Esophagus muscularis mucosa (tissue), 4 donors: ENCODE data around the gene CCDC77. TPM values are rescaled to one million over a fixed set of nuclear protein-coding genes. Genes with fewer than 3 reads are reported as not detected.

Experiments
- DNase-seq: peaks from one replicate; pipeline ENCODE4 v3.0.0-alpha.2; 2017; ENCODE audit errors: extremely low spot score
- H3K27ac ChIP-seq, 4 donors: fragments of 200-600 bp; sonication (generic); replicated peaks in 1 of 4; 1 replicate in 3 of 4; 2 replicates in 1 of 4; pipeline ENCODE4 v1.5.1; 2016 to 2019; ENCODE audit warnings: mild to moderate bottlenecking in 1 of 4
- H3K27me3 ChIP-seq, 4 donors: fragments of 200-600 bp; sonication (generic); one replicate each; pipeline versions ENCODE4 v1.5.1 to v1.6.0; 2016 to 2019
- H3K36me3 ChIP-seq, 4 donors: fragments of 200-600 bp; sonication (generic); one replicate each; pipeline ENCODE4 v1.5.1; 2016 to 2019
- H3K4me1 ChIP-seq, 4 donors: fragments of 200-600 bp; sonication (generic); one replicate each; pipeline ENCODE4 v1.5.1; 2016 to 2019
- H3K4me3 ChIP-seq, 4 donors: fragments of 200-600 bp; sonication (generic); 1 replicate in 2 of 4; 2 replicates in 2 of 4; pipeline ENCODE4 v1.5.1; 2016 to 2019; ENCODE audit warnings: mild to moderate bottlenecking in 4 of 4, moderate library complexity in 1 of 4
- H3K9me3 ChIP-seq, 4 donors: fragments of 200-600 bp; sonication (generic); 1 replicate in 3 of 4; 2 replicates in 1 of 4; pipeline ENCODE4 v1.5.1; 2016 to 2019
- EP300 ChIP-seq: sonication (generic); formaldehyde crosslinking; IDR thresholded peaks from one replicate; pipeline ENCODE4 v1.6.1; 2017; ENCODE audit warnings: antibody characterized with exemption
- POLR2A ChIP-seq: fragments of 450-650 bp; IDR thresholded peaks from one replicate; pipeline ENCODE4 v1.6.1; 2017; ENCODE audit warnings: antibody characterized with exemption, moderate library complexity, mild to moderate bottlenecking, low read depth
- POLR2AphosphoS5 ChIP-seq, 2 donors: sonication (generic); formaldehyde crosslinking; IDR thresholded peaks; one replicate each; pipeline ENCODE4 v1.6.1; 2017; ENCODE audit warnings: antibody characterized with exemption in 2 of 2
- WGBS: methylation state at CpG from one replicate; pipeline ENCODE4 v1.1.5; 2018; 5-methylcytosine and 5-hydroxymethylcytosine counted together
- intact Hi-C: fragments of 100-400 bp; cut with DNase I; formaldehyde crosslinking; loops from one replicate; pipeline ENCODE4 v1.15.1; 2023
- total RNA-seq, 4 donors: library from RNA; depleted of rRNA; stranded (reverse); fragments of >200 nt; gene quantifications; one replicate each; pipeline versions ENCODE4 v1.1.0 to v1.2.1, GENCODE V29; 2016
- TF ChIP-seq, protein P1 (sequence below), 3 experiments: fragments of 200-600 bp in 2 of 3; fragments of 450-650 bp in 1 of 3; sonication (generic) in 2 of 3; IDR thresholded peaks; one replicate each; pipeline ENCODE4 v1.5.1; 2017 to 2019; ENCODE audit warnings: antibody characterized with exemption in 3 of 3, mild to moderate bottlenecking in 2 of 3, moderate library complexity in 1 of 3

Gene CCDC77
- total RNA-seq, 4 donors from 2014 or later = 3.8 to 7.1 (median 5.0) TPM

DNA sequence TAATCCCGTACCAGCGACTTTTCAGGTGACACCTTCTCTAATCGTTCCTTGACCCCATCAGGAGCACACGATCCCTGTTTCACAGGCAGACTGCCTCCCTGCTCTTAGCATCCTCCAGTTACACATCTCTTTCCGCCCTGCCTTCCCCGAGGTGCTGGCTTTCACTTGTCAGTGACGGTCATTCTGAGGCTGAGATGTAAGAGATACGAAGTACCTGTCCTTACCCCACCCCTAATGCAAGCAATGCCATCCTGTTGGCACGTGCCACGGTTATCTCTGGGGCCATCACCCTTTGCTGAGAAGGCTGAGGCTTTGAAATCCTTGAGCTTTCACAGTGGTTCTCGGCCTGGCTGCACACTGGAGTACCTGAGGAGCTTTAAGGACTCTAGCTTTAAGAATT lies 82.7 kb downstream of the CCDC77 start:
- Histone ChIP-seq H3K27ac (no peak overlapping the region), H3K4me3 (no peak overlapping the region), H3K9me3 (peaks cover 0 to 6% (median 3%) of the 10 kb centered on the region in 4 donors), H3K36me3 (no peaks in the 10 kb centered on the region), H3K27me3 (peaks cover 0 to 9% (median 0%) of the 10 kb centered on the region in 4 donors), H3K4me1 (peaks cover 12 to 16% (median 14%) of the 10 kb centered on the region in 4 donors)
- WGBS = 83% methylated on average over 11 of the region's 11 CpGs
- intact Hi-C loops = no loop called here
- no peak for DNase-seq
- TF ChIP-seq POLR2A = no peak
- TF ChIP-seq, protein P1, sequence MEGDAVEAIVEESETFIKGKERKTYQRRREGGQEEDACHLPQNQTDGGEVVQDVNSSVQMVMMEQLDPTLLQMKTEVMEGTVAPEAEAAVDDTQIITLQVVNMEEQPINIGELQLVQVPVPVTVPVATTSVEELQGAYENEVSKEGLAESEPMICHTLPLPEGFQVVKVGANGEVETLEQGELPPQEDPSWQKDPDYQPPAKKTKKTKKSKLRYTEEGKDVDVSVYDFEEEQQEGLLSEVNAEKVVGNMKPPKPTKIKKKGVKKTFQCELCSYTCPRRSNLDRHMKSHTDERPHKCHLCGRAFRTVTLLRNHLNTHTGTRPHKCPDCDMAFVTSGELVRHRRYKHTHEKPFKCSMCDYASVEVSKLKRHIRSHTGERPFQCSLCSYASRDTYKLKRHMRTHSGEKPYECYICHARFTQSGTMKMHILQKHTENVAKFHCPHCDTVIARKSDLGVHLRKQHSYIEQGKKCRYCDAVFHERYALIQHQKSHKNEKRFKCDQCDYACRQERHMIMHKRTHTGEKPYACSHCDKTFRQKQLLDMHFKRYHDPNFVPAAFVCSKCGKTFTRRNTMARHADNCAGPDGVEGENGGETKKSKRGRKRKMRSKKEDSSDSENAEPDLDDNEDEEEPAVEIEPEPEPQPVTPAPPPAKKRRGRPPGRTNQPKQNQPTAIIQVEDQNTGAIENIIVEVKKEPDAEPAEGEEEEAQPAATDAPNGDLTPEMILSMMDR (IDR thresholded peaks at IDR 0.05) = no peak
- no peak for TF ChIP-seq EP300
- no peak for TF ChIP-seq POLR2AphosphoS5 (IDR thresholded peaks at IDR 0.05)

DNA sequence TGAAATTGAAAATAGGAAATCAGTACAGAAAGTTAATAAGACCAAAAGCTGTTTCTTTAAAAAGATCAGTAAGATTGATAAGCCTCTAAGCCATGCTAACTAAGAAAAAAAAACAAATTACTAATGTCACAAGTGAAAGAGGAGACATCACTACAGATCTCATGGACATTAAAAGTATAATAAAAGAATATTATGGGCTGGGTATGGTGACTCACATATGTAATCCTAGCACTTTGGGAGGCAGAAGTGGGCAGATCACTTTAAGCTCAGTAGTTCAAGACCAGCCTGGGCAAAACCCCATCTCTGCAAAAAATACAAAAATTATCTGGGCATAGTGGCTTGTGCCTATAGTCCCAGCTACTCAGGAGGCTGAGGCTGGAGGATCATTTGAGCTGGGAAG lies 88.8 kb downstream of the CCDC77 start:
- no peak overlapping the region for H3K27ac ChIP-seq
- H3K27me3 ChIP-seq = peaks cover 0 to under 1% (median 0%) of the 10 kb centered on the region in 4 donors
- intact Hi-C loops = no loop called here
- DNase-seq = no peak
- TF ChIP-seq EP300 (no peak), POLR2AphosphoS5 (IDR thresholded peaks at IDR 0.05) (no peak), POLR2A (no peak)
- TF ChIP-seq, protein P1 (IDR thresholded peaks at IDR 0.05) = no peak
- H3K4me1 ChIP-seq = peaks cover 0 to 2% (median 0%) of the 10 kb centered on the region in 4 donors
- H3K9me3 ChIP-seq = peaks cover 0 to 28% (median 18%) of the 10 kb centered on the region in 4 donors
- no peaks in the 10 kb centered on the region for H3K36me3 ChIP-seq
- H3K4me3 ChIP-seq = no peak overlapping the region

Other genes with a start within 250 kb of the CCDC77 start
- under 1 TPM in 3 of 4 donors, not detected in 1; 0.17 to 0.78 (median 0.34) TPM for gene SLC6A12, start 187.5 kb upstream of the CCDC77 start, total RNA-seq
- gene SLC6A13, start 138.8 kb upstream of the CCDC77 start, total RNA-seq = not detected
- 10 to 100 TPM; 33.6 to 46.1 (median 39.1) TPM for gene KDM5A, start 12.3 kb upstream of the CCDC77 start, total RNA-seq
- gene B4GALNT3, start 58.3 kb downstream of the CCDC77 start, total RNA-seq = under 1 TPM; under 0.01 to 0.80 (median 0.36) TPM